ENCODE measurements around the gene PRKCZ. TPM values are rescaled to one million over a fixed set of nuclear protein-coding genes. Genes with fewer than 3 reads are reported as not detected.
"Not testable (repeated sequence)": the region's sequence is repeated elsewhere in the genome, so short reads cannot be mapped to it uniquely, and the experiment has no call there.

The PRKCZ gene
- total and polyA plus RNA-seq, 2 donors (not counting 1 experiment from before 2014, with no cell fraction given): 1.6 to 2.0 TPM

GRCh38 chr1:2145946-2146835, 96.0 kb downstream of the PRKCZ start:
- Histone ChIP-seq H3K4me3 (replicated peaks in 1 of 4; ENCODE audit: control extremely low read depth in 1 of 4, insufficient read depth in 1 of 4, low read depth in 3 of 4, low read length in 4 of 4) (no peak overlapping the region), H3K4me2 (ENCODE audit: extremely low read depth, insufficient read depth, low read length) (no peak overlapping the region), H3K27me3 (ENCODE audit: control insufficient read depth, insufficient read depth, low read length) (no peaks in the 10 kb centered on the region), H4K20me1 (ENCODE audit: control insufficient read depth, extremely low read depth, insufficient read depth, low read length) (no peaks in the 10 kb centered on the region), H3K79me2 (ENCODE audit: control insufficient read depth, insufficient read depth, low read length) (no peaks in the 10 kb centered on the region), H3K9ac (ENCODE audit: insufficient read depth, low read length) (no peak overlapping the region), H3K9me3 (ENCODE audit: control insufficient read depth, insufficient read depth, low read depth, low read length) (no peaks in the 10 kb centered on the region), H3K27ac (ENCODE audit: insufficient read depth, low read length) (no peak overlapping the region), H2AFZ (ENCODE audit: low read length) (no peak overlapping the region), H3K36me3 (ENCODE audit: control insufficient read depth, insufficient read depth, low read length) (no peaks in the 10 kb centered on the region), H3K4me1 (ENCODE audit: control insufficient read depth, extremely low read depth, insufficient read depth, low read length) (no peaks in the 10 kb centered on the region)
- no peak for DNase-seq (ENCODE audit: low read depth in 2 of 2)
- TF ChIP-seq CTCF (conservative IDR thresholded peaks at IDR 0.05 in 1 of 2, IDR thresholded peaks at IDR 0.05 in 1 of 2; ENCODE audit: low read depth in 1 of 2, low read length in 2 of 2) (no peak), EZH2 (IDR thresholded peaks at IDR 0.05; ENCODE audit: low read length, missing control alignments) (no peak)

GRCh38 chr1:2146836-2147517, 96.8 kb downstream of the PRKCZ start:
- TF ChIP-seq CTCF (conservative IDR thresholded peaks at IDR 0.05 in 1 of 2, IDR thresholded peaks at IDR 0.05 in 1 of 2; ENCODE audit: low read depth in 1 of 2, low read length in 2 of 2) (no peak), EZH2 (IDR thresholded peaks at IDR 0.05; ENCODE audit: low read length, missing control alignments) (no peak)
- Histone ChIP-seq H3K79me2 (ENCODE audit: control insufficient read depth, insufficient read depth, low read length) (no peaks in the 10 kb centered on the region), H3K4me2 (ENCODE audit: extremely low read depth, insufficient read depth, low read length) (no peak overlapping the region), H3K36me3 (ENCODE audit: control insufficient read depth, insufficient read depth, low read length) (no peaks in the 10 kb centered on the region), H2AFZ (ENCODE audit: low read length) (no peak overlapping the region), H3K9ac (ENCODE audit: insufficient read depth, low read length) (no peak overlapping the region), H3K27me3 (ENCODE audit: control insufficient read depth, insufficient read depth, low read length) (no peaks in the 10 kb centered on the region), H3K9me3 (ENCODE audit: control insufficient read depth, insufficient read depth, low read depth, low read length) (no peaks in the 10 kb centered on the region), H3K4me3 (replicated peaks in 1 of 4; ENCODE audit: control extremely low read depth in 1 of 4, insufficient read depth in 1 of 4, low read depth in 3 of 4, low read length in 4 of 4) (no peak overlapping the region), H3K27ac (ENCODE audit: insufficient read depth, low read length) (no peak overlapping the region), H4K20me1 (ENCODE audit: control insufficient read depth, extremely low read depth, insufficient read depth, low read length) (no peaks in the 10 kb centered on the region), H3K4me1 (ENCODE audit: control insufficient read depth, extremely low read depth, insufficient read depth, low read length) (no peaks in the 10 kb centered on the region)
- DNase-seq (ENCODE audit: low read depth in 2 of 2): no peak

GRCh38 chr1:2147869-2148268, 97.7 kb downstream of the PRKCZ start:
- H3K36me3 ChIP-seq (ENCODE audit: control insufficient read depth, insufficient read depth, low read length): not testable (repeated sequence)

More at GRCh38 chr1:2147869-2148268, 97.7 kb downstream of the PRKCZ start:
- H3K4me1 ChIP-seq (ENCODE audit: control insufficient read depth, extremely low read depth, insufficient read depth, low read length); H3K4me2 ChIP-seq (ENCODE audit: extremely low read depth, insufficient read depth, low read length); H3K27me3 ChIP-seq (ENCODE audit: control insufficient read depth, insufficient read depth, low read length); DNase-seq (ENCODE audit: low read depth in 2 of 2); H3K27ac ChIP-seq (ENCODE audit: insufficient read depth, low read length); H3K9ac ChIP-seq (ENCODE audit: insufficient read depth, low read length); H2AFZ ChIP-seq (ENCODE audit: low read length); H3K9me3 ChIP-seq (ENCODE audit: control insufficient read depth, insufficient read depth, low read depth, low read length); H4K20me1 ChIP-seq (ENCODE audit: control insufficient read depth, extremely low read depth, insufficient read depth, low read length); H3K4me3 ChIP-seq (replicated peaks in 1 of 4; ENCODE audit: control extremely low read depth in 1 of 4, insufficient read depth in 1 of 4, low read depth in 3 of 4, low read length in 4 of 4); H3K79me2 ChIP-seq (ENCODE audit: control insufficient read depth, insufficient read depth, low read length): not testable (repeated sequence)
